Body of pancreas (tissue), 4 donors: Measurements from ENCODE around the gene ABCA10. TPM values are rescaled to one million over a fixed set of nuclear protein-coding genes. Genes with fewer than 3 reads are reported as not detected.
A peak's percentile ranks its signal among the peaks of the same experiment; 100 is the strongest.

Source experiments
- ATAC-seq: fragments of 150-250 bp; one replicate; pipeline ENCODE4 v1.9.1; 2016
- DNase-seq, 4 donors: peaks; one replicate each; pipeline ENCODE4 v3.0.0-alpha.2; 2019
- H3K27ac ChIP-seq, 4 donors: fragments of 200-600 bp; sonication (generic); 1 replicate in 3 of 4; 2 replicates in 1 of 4; pipeline versions ENCODE4 v1.5.1 to v1.6.1; 2016 to 2019; ENCODE audit warnings: mild to moderate bottlenecking in 1 of 4, mixed read lengths in 1 of 4, moderate library complexity in 1 of 4
- H3K27me3 ChIP-seq, 2 donors: fragments of 200-600 bp; sonication (generic); one replicate each; pipeline ENCODE4 v1.6.0; 2016; ENCODE audit warnings: mild to moderate bottlenecking in 1 of 2
- H3K36me3 ChIP-seq, 2 donors: fragments of 200-600 bp; sonication (generic); replicated peaks in 1 of 2; 2 replicates each; pipeline ENCODE4 v1.5.1; 2016; ENCODE audit warnings: low read depth in 2 of 2; ENCODE audit not compliant: insufficient read depth in 1 of 2
- H3K4me1 ChIP-seq: fragments of 200-600 bp; sonication (generic); one replicate; pipeline ENCODE4 v1.6.0; 2016
- H3K4me3 ChIP-seq, 2 donors: fragments of 200-600 bp; sonication (generic); 1 replicate in 1 of 2; 2 replicates in 1 of 2; pipeline ENCODE4 v1.5.1; 2016 to 2019
- H3K9me3 ChIP-seq, 3 donors: fragments of 200-600 bp; sonication (generic); 1 replicate in 2 of 3; 2 replicates in 1 of 3; pipeline ENCODE4 v1.5.1; 2016
- CTCF ChIP-seq, 7 experiments: fragments of 450-650 bp in 4 of 7; fragments of 200-600 bp in 3 of 7; sonication (generic) in 3 of 7; IDR thresholded peaks; one replicate each; pipeline ENCODE4 v1.5.1; 2016 to 2019; ENCODE audit warnings: antibody characterized with exemption in 7 of 7
- POLR2A ChIP-seq, 3 donors: fragments of 450-650 bp; IDR thresholded peaks; one replicate each; pipeline ENCODE4 v1.6.1; 2016; ENCODE audit warnings: antibody characterized with exemption in 3 of 3, mild to moderate bottlenecking in 2 of 3
- WGBS, 2 donors: methylation state at CpG; one replicate each; pipeline ENCODE4 v1.1.5; 2017; 5-methylcytosine and 5-hydroxymethylcytosine counted together
- intact Hi-C: fragments of 100-400 bp; cut with DNase I; formaldehyde crosslinking; loops from one replicate; pipeline ENCODE4 v1.15.1; 2023
- total RNA-seq, 2 donors: library from RNA; depleted of rRNA; stranded (reverse); fragments of >200 nt; gene quantifications; one replicate each; pipeline ENCODE4 v1.1.0, GENCODE V29; 2016

ABCA10 gene
- total RNA-seq, 2 donors from 2014 or later: 7.3 to 30.7 TPM

GRCh38 chr17:69141431-69142174 lies 87.0 kb downstream of the ABCA10 start, which contains the start of gene ABCA6:
Gene ABCA6 (minus strand): TSS chr17:69141895. CDS start chr17:69140703, 1,192 bp downstream.
- TF ChIP-seq POLR2A (IDR thresholded peaks at IDR 0.05): no peak
- TF ChIP-seq CTCF (IDR thresholded peaks at IDR 0.05): no peak
- Histone ChIP-seq H3K27ac (peak within 1 kb of the TSS in 1 of 4 donors; percentile 26), H3K4me3 (no peak within 1 kb of the TSS)

GRCh38 chr17:69134112-69134511 lies 94.5 kb downstream of the ABCA10 start:
- 80 to 82% methylated on average over 3 of the region's 3 CpGs for WGBS, 2 donors
- Histone ChIP-seq H3K27ac (no peak overlapping the region), H3K27me3 (no peaks in the 10 kb centered on the region), H3K9me3 (no peaks in the 10 kb centered on the region), H3K4me3 (no peak overlapping the region), H3K36me3 (no peaks in the 10 kb centered on the region), H3K4me1 (no peaks in the 10 kb centered on the region)
- DNase-seq (no peak), ATAC-seq (no peak)
- intact Hi-C loops: no loop called here
- TF ChIP-seq POLR2A (IDR thresholded peaks at IDR 0.05): no peak
- no peak for TF ChIP-seq CTCF (IDR thresholded peaks at IDR 0.05)

More at GRCh38 chr17:69141431-69142174, 87.0 kb downstream of the ABCA10 start, which contains the start of gene ABCA6:
- WGBS, 2 donors: 36 to 40% methylated on average over 4 of the region's 4 CpGs
- H3K27me3 ChIP-seq: no peaks in the 10 kb centered on the region
- ATAC-seq: no peak
- no peak for DNase-seq
- intact Hi-C loops: no loop called here
- H3K36me3 ChIP-seq: no peaks in the 10 kb centered on the region
- no peaks in the 10 kb centered on the region for H3K9me3 ChIP-seq
- peaks cover 11% of the 10 kb centered on the region for H3K4me1 ChIP-seq

- Histone ChIP-seq H3K4me3 (no peak overlapping the region), H3K27ac (no peak overlapping the region), H3K9me3 (no peaks in the 10 kb centered on the region), H3K4me1 (no peaks in the 10 kb centered on the region), H3K27me3 (no peaks in the 10 kb centered on the region), H3K36me3 (no peaks in the 10 kb centered on the region)
- DNase-seq (no peak), ATAC-seq (no peak)
- TF ChIP-seq POLR2A (IDR thresholded peaks at IDR 0.05) (no peak), CTCF (IDR thresholded peaks at IDR 0.05) (no peak)
- 66 to 68% methylated on average over 6 of the region's 6 CpGs for WGBS, 2 donors
- intact Hi-C loops: no loop called here
Measured at GRCh38 chr17:69130627-69131296, 97.9 kb downstream of the ABCA10 start.

- no peak for DNase-seq
- no peak for ATAC-seq
- no peaks in the 10 kb centered on the region for H3K27me3 ChIP-seq
- intact Hi-C loops: no loop called here
- H3K9me3 ChIP-seq: no peaks in the 10 kb centered on the region
- H3K36me3 ChIP-seq: no peaks in the 10 kb centered on the region
- H3K4me3 ChIP-seq: no peak overlapping the region
- 81 to 83% methylated on average over 1 of the region's 1 CpG for WGBS, 2 donors
- TF ChIP-seq CTCF (IDR thresholded peaks at IDR 0.05) (no peak), POLR2A (IDR thresholded peaks at IDR 0.05) (no peak)
- H3K27ac ChIP-seq: no peak overlapping the region
- no peaks in the 10 kb centered on the region for H3K4me1 ChIP-seq
Measured at GRCh38 chr17:69123626-69124025, 105.0 kb downstream of the ABCA10 start.
